MG63 (cell line): ENCODE data around the gene RFTN1. TPM values are rescaled to one million over a fixed set of nuclear protein-coding genes. Genes with fewer than 3 reads are reported as not detected.

Source experiments
- DNase-seq: peaks from one replicate; pipeline ENCODE4 v3.0.0-alpha.2; 2020
- H3K27me3 ChIP-seq: fragments of 250-450 bp; sonication (Bioruptor Pico); 2 replicates; pipeline ENCODE4 v1.5.1; 2020; ENCODE audit warnings: mild to moderate bottlenecking, moderate library complexity
- H3K36me3 ChIP-seq: fragments of 250-450 bp; sonication (Bioruptor Pico); 2 replicates; pipeline ENCODE4 v1.5.1; 2020; ENCODE audit warnings: mild to moderate bottlenecking, moderate library complexity
- H3K4me3 ChIP-seq: fragments of 250-450 bp; sonication (Bioruptor Pico); 2 replicates; pipeline ENCODE4 v1.5.1; 2020; ENCODE audit warnings: mild to moderate bottlenecking, moderate library complexity
- H3K9me3 ChIP-seq: fragments of 250-450 bp; sonication (Bioruptor Pico); 2 replicates; pipeline ENCODE4 v1.5.1; 2020; ENCODE audit warnings: mild to moderate bottlenecking, moderate library complexity
- total RNA-seq: library from RNA; depleted of rRNA; stranded (reverse); fragments of >200 nt; shearing (Covaris generic); gene quantifications from 2 replicates; pipeline ENCODE4 v1.2.3, GENCODE V29; 2014; ENCODE audit warnings: low replicate concordance

The RFTN1 gene
- total RNA-seq, 1 experiment from 2014 or later, result 44.1 TPM

DNA sequence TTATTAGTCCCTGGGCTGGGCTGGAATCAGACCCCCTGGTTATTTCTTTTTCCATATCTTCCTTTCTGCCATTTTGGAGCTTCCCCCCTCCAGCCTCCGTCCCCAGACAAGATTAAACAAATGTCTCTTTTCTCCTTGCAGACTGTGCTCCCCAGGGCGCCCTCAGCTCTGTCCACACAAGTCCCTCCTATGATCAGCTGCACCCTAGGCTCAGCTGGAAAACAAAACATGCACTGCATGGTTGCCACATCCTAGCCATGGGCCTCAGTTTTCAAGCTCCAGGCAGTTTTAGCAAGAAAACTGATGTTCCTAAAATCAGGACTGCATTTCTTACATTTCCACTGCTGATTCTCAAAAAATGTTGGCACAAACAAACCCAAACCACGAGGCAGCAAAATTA lies 23.5 kb upstream of the RFTN1 start:
- Histone ChIP-seq H3K4me3 (no peak overlapping the region), H3K27me3 (no peaks in the 10 kb centered on the region), H3K36me3 (no peaks in the 10 kb centered on the region), H3K9me3 (no peaks in the 10 kb centered on the region)
- DNase-seq, result no peak

DNA sequence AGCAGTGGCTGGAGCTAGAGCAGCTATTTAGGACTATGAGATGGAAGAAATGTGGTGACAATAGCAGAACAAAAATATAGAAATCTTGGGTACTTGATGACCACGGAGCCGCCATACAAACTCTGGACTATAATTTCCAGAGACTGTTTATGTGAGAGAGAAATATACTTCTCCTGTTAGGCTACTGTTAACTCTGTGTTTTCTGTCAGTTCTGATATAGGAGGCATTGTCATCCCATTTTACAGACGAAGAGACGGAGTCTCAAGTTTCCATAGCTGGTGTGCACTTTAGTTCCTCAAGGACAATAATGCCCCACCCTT lies 22.8 kb upstream of the RFTN1 start:
- no peaks in the 10 kb centered on the region for H3K27me3 ChIP-seq
- H3K4me3 ChIP-seq, result no peak overlapping the region
- no peaks in the 10 kb centered on the region for H3K9me3 ChIP-seq
- H3K36me3 ChIP-seq, result no peaks in the 10 kb centered on the region
- DNase-seq, result no peak

DNA sequence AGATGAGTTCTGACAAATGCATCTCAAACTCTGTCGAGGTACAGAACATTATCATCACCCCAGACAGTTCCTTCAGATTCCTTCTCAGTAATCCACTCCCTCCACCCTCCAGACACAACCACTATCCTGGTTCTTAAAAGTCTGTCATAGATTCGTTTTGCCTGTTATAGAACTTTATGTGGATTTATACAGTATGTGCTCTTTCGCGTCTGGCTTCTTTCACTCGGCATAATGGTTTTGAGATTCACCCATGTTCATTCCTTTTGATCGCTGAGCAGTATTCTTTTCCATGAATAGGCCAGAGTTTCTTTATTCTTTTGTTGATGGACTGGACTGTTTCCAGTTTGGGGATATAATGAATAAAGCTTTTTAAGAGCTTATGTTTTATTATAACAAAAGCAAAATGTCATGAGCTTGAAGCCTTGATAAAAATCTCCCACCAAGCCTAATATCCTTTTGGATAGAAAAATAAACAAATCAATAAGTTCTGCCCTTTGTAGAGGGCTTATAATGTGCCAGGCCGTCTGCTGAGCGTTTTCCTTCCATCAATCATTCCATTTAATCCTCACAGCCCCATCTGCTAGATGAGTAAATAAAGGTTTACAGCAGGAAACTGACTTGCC lies 21.3 kb upstream of the RFTN1 start:
- Histone ChIP-seq H3K36me3 (no peaks in the 10 kb centered on the region), H3K9me3 (no peaks in the 10 kb centered on the region), H3K27me3 (no peaks in the 10 kb centered on the region), H3K4me3 (no peak overlapping the region)
- no peak for DNase-seq

DNA sequence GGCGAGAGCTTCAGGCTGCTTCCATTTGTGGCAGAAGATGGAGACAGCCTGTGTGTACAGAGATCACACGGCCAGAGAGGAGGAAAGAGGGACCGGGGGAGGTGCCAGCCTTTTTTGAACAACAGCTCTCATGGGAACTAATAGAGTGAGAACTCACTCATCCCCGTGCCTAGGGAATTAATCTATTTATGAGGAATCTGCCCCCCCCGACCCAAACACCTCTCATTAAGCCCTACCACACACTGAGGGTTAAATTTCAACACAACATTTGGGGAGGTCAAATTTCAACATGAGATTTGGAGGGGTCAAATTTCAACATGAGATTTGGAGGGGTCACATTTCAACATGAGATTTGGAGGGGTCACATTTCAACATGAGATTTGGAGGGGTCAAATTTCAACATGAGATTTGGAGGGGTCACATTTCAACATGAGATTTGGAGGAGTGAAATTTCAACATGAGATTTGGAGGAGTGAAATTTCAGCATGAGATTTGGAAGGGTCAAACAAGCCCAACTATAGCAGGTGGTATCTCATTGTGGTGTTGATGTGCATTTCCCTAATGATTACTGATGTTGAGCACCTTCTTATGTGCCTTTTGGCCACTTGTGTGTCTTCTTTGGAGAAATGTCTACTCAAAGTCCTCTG lies 20.6 kb upstream of the RFTN1 start:
- no peaks in the 10 kb centered on the region for H3K27me3 ChIP-seq
- no peak for DNase-seq
- H3K4me3 ChIP-seq, result no peak overlapping the region
- no peaks in the 10 kb centered on the region for H3K36me3 ChIP-seq
- no peaks in the 10 kb centered on the region for H3K9me3 ChIP-seq

DNA sequence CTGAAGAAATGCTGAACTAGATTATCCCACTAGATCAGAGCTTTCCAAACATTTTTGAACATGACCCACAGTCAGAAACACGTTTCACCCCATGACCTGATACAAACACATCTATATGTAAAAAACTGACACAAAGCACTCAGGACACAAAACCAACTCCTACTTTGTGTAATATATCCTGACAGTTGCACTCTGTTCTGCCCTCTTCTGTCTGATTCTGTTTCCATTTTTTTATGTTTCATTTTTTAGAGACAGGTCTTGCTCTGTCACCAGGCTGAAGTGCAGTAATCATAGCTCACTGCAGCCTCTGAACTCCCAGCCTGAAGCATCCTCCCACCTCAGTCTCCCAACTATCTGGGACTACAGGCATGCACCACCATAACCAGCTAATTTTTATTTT lies 15.8 kb upstream of the RFTN1 start:
- no peaks in the 10 kb centered on the region for H3K36me3 ChIP-seq
- DNase-seq, result no peak

DNA sequence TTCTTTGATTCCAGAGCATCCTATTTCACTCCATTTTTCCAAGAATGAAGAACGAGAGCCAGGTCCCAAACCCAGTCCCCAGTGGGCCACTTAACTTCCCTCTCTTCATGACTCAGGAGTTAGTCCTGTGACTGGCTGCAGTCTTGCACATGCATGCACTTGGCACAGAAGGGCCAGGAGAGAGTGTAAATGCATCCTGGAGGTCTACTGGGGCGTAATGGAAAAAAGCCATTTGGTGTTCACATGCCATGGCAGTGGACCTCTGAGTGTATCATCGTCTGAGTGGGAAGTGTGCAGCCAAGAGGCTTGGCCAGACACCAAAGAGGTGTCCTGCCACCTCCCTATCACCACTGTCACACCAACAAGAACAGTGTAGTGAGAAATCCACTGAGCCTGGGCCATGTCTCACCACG lies 15.1 kb upstream of the RFTN1 start:
- Histone ChIP-seq H3K9me3 (no peaks in the 10 kb centered on the region), H3K36me3 (no peaks in the 10 kb centered on the region), H3K27me3 (no peaks in the 10 kb centered on the region), H3K4me3 (no peak overlapping the region)
- no peak for DNase-seq

More for the DNA sequence above, 15.8 kb upstream of the RFTN1 start:
- H3K4me3 ChIP-seq, result no peak overlapping the region
- H3K9me3 ChIP-seq, result no peaks in the 10 kb centered on the region
- H3K27me3 ChIP-seq, result no peaks in the 10 kb centered on the region

DNA sequence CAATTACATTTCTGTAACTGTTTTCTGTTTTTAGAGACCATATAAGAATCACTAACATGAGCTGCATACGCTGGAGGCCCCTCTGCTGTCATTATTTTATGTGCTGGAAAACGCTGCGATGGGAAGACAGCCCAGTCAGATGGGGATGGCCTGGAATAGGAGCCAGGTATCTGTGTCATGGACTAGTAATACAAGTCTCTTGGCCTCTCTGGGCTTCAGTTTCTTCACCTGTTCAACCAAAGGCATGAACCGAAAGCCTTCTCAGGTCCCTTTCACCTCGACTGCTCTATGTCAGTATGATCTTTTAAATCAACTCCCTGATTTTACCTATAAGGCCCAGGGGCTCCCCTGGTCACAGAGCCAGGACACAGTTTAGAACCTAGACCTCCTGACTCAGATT lies 14.6 kb upstream of the RFTN1 start:
- H3K27me3 ChIP-seq, result no peaks in the 10 kb centered on the region
- no peaks in the 10 kb centered on the region for H3K36me3 ChIP-seq
- H3K4me3 ChIP-seq, result no peak overlapping the region
- H3K9me3 ChIP-seq, result no peaks in the 10 kb centered on the region
- no peak for DNase-seq

DNA sequence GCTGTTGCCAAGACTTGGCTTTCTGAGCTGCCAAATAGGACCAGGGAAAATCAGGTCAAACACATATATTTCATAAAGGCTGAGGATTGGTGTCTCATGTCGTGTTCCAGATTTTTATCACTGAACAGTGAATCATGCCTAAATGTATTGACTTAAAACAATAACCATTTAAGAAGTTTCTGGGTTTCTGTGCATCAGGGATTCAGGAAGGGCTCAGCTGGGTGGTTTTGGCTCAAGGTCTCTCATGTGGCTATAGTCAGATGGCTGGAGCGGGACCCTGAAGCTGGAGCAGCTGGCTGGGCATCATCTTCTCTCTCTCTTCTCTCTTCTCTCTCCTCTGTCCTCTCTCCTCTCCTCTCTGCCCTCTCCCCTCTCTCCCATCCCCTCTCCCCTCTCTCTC lies 10.7 kb upstream of the RFTN1 start:
- H3K4me3 ChIP-seq, result no peak overlapping the region
- H3K36me3 ChIP-seq, result no peaks in the 10 kb centered on the region
- no peak for DNase-seq
- no peaks in the 10 kb centered on the region for H3K9me3 ChIP-seq
- H3K27me3 ChIP-seq, result no peaks in the 10 kb centered on the region

DNA sequence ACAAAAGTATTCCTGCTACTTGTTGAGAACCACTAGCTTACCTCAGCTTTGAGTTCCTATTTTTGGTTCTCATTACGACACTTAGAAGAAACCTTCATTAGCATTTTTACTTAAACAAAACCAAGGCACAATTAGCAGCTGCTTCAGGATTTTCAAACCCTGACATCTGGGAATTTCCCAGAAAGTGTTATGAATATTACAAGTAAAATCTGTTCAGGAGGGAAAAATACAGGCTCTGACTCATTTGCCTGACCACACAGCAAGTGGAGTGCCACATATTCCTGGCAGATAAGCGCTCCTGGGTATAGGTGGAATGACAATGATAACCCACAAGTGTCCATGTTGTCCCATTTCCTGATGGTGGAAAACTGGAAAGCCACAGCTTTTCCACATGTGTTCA lies 10.3 kb upstream of the RFTN1 start:
- Histone ChIP-seq H3K27me3 (no peaks in the 10 kb centered on the region), H3K4me3 (no peak overlapping the region), H3K9me3 (no peaks in the 10 kb centered on the region), H3K36me3 (no peaks in the 10 kb centered on the region)
- DNase-seq, result no peak

DNA sequence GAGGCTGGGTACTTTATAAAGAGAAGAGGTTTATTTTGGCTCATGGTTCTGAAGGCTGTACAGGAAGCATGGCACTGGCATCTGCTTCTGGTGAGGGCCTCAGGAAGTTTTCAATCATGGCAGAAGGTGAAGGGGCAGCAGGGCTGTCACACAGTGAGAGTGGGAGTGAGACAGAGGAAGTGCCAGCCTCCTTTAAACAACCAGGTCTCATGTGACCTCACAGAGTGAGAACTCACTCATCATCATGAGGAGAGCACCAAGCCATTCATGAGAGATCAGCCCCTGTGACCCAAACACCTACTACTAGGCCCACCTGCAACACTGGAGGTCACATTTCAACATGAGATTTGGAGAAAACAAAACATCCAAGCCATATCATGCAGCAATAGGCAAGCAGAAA lies 9.3 kb upstream of the RFTN1 start:
- Histone ChIP-seq H3K36me3 (no peaks in the 10 kb centered on the region), H3K4me3 (no peak overlapping the region), H3K9me3 (no peaks in the 10 kb centered on the region), H3K27me3 (no peaks in the 10 kb centered on the region)
- DNase-seq, result no peak

DNA sequence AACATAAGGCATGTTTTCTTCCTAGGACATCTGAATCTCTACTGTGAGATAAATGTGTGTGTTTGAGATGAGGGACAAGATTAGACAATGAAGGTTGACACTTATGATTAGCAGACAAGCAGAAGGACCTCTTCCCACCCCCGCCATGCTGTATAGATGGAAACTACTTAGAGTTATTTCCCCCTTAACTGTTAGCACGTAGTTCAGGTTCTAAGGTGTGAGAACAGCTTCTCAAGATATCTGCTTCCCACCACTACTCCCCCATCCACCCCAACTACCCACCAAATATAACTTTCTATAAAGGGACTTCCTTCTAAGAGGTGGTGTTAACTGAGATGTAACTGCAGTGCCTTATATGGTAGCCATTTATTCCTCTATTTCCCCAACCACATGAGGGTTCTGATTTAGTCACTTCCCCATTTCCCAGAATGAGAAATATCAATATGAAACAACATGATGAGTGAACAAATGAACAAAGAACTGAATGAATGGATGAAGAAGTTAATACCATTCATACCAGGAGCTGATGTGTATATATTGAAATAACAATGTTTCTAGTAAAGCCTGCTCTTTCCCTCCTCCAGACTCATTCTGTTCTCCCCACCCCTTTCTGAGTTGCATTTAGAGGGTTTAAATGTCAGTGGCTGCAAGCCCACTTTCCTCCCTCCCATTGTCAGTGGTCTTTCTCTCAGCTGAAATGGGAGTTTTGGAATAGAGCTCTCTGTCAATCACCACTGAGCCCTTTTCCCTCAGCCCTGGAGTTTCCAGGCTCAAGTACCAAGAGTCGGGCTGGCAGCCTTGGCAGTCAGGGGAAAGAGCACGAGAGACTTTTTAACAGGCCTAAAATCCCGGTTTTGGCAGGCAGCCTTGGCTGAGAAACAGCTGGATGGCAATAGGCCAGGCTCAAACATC lies 7.7 kb upstream of the RFTN1 start:
- no peaks in the 10 kb centered on the region for H3K9me3 ChIP-seq
- peak; percentile 16 for DNase-seq
- no peaks in the 10 kb centered on the region for H3K36me3 ChIP-seq
- no peaks in the 10 kb centered on the region for H3K27me3 ChIP-seq
- H3K4me3 ChIP-seq, result no peak overlapping the region

DNA sequence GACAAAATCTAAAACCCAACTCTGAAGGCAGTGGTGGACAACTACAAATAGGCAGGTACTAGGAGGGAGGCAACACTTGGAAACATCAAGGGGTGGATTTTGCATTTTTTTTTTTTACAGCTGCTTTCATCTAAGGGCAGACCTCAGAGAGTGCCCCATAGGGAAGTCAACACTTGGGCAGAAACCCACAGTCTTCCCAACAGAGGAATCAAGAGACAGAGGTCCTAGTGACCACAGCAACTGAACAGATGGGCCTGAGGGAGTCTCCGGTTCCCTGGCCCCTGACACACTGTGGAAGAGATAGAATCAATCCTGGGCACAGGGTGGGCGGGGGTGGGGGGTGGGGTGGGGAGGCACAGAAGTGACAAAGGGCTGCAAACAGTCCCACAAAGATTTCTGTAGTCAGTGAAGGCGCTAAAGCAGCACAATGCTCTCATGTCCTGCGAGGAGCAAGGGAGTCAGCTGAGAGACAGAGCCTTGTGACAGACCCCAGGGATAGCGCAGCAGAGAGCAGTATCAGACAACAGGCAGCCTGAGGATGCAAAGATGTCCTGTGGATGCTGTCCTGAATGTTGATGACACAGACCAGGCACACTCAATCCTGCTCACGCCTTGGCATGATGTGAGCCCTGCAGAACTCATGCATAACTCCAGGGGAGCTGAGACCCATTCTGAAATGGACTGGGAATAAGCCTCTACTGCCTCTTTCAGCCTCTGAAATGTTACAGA lies 6.9 kb upstream of the RFTN1 start:
- no peak overlapping the region for H3K4me3 ChIP-seq
- no peaks in the 10 kb centered on the region for H3K27me3 ChIP-seq
- H3K36me3 ChIP-seq, result no peaks in the 10 kb centered on the region
- no peak for DNase-seq
- no peaks in the 10 kb centered on the region for H3K9me3 ChIP-seq

DNA sequence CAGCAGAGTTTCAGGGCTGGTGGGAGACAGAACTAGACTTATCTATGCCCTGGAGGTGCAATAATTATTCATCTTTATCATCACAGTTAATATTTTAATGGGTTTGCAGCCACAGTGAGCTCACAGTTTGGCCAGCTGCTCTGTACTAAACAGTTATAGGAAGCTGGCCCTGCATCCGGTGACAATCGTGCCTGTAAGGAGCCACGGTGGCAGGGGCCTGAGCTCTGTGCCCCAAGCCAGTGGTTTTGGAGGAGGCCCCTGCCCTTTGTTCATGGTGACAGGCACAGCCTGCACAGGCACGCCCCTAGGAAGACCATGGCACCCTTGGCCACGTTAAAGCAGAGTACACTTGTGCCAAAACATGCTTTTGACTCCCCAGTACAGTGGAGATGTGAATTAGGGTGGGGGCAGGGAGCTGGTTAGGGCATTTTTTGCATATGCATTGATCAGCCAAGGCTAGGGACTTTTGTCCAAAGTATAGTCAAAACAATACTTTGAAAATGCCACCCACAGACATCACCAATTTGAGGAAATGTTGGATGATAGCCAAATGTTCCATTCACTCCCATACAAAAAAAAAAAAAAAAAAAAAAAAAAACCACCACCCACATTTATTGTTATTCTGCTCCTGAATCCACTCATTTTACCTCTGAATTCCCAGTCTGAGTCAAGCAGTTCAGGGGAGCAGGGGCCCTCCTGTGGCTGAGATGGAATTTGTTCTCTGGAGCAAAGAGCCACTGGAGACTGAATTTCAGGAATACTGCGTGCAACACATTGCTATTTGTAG lies 3.4 kb upstream of the RFTN1 start:
- Histone ChIP-seq H3K9me3 (no peaks in the 10 kb centered on the region), H3K36me3 (no peaks in the 10 kb centered on the region), H3K4me3 (no peak overlapping the region), H3K27me3 (no peaks in the 10 kb centered on the region)
- peak; percentile 23 for DNase-seq

DNA sequence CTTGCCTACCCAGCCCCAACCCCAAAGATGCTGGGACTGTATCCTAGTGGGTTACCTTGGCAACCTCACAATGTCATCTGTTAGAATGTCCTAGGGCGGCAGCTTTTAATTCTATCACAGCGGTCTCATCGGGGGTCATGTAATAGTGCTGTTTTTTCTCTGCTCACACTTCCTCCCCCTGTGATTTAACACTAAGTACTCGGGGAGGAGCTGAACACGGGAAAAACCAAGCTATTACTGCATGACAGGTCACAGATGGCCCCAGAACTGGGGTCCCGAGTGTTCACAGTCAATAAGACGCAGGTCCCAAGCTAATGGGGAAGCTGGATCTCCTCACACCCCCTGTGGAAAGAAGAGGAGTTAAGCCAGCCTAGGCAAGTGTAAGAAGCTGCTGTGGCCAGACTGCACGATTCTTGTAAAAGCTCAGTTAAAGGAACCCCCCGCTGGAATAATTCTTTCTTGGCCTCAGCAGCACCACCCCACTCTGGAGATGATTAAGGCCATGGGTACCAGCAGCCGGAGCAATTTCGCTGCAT lies 2.5 kb upstream of the RFTN1 start:
- Histone ChIP-seq H3K27me3 (no peaks in the 10 kb centered on the region), H3K36me3 (no peaks in the 10 kb centered on the region), H3K4me3 (no peak overlapping the region), H3K9me3 (no peaks in the 10 kb centered on the region)
- no peak for DNase-seq

DNA sequence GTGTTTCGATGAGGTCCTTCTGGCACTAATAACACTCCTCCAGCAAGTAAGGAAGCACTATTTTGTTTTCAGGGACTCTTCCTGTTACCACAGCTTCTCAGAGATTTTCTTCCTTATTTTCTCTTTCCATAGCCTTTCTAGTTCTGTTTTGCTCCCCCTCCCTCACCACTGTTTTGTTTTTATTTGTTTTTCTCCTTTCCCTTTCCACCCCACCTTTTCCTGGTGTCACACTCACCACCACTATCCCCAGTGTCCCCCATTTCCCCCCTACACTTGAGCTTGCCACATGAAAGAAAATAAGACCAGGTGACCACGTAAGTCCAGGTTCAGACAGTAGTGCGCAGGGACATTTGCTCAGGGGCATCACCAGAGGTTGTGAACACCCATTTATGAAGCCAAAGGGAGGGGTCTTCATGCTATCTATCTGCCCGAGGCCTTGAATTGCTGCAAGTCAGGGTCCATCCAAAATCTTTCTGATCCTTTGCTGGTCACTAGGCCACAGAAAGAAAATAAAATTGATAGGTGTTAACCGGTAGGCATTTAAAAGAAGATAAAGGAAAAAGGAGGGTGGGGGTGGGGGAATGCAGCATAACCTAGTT lies 1.4 kb upstream of the RFTN1 start:
- DNase-seq, result no peak
- no peaks in the 10 kb centered on the region for H3K9me3 ChIP-seq
- no peak overlapping the region for H3K4me3 ChIP-seq
- H3K27me3 ChIP-seq, result no peaks in the 10 kb centered on the region
- no peaks in the 10 kb centered on the region for H3K36me3 ChIP-seq
